ENCODE measurements around the gene MRPS35. TPM values are rescaled to one million over a fixed set of nuclear protein-coding genes. Genes with fewer than 3 reads are reported as not detected.

The MRPS35 gene
- total RNA-seq, 3 donors from 2014 or later: 37.7 to 64.1 (median 43.5) TPM

DNA sequence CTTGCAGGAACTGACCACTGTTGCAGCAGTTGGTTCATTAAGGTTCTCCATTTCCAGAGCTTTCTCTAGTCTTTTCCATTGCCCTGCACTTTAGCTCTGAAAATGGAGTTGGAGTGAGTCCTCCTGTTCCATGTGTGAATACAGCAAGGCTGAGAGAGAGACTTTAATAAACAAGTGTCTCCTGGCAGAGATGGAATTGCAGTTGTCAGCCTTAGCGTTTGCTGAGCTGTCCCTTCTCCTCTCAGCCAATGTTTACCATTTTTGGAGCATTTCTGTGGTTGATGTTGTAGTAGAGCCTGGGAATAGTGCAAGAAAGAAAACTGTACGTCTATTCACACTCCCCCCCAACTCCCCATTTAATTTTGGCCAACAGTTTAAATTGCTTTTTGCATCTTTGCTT lies 76.9 kb downstream of the MRPS35 start:
- Histone ChIP-seq H3K4me1 (no peaks in the 10 kb centered on the region), H3K4me3 (no peak overlapping the region), H3K36me3 (no peaks in the 10 kb centered on the region), H3K27me3 (no peaks in the 10 kb centered on the region), H3K27ac (no peak overlapping the region), H3K9me3 (no peaks in the 10 kb centered on the region)
- TF ChIP-seq POLR2A (IDR thresholded peaks at IDR 0.05) (no peak), POLR2AphosphoS5 (IDR thresholded peaks at IDR 0.05) (no peak)
- TF ChIP-seq, protein P1, sequence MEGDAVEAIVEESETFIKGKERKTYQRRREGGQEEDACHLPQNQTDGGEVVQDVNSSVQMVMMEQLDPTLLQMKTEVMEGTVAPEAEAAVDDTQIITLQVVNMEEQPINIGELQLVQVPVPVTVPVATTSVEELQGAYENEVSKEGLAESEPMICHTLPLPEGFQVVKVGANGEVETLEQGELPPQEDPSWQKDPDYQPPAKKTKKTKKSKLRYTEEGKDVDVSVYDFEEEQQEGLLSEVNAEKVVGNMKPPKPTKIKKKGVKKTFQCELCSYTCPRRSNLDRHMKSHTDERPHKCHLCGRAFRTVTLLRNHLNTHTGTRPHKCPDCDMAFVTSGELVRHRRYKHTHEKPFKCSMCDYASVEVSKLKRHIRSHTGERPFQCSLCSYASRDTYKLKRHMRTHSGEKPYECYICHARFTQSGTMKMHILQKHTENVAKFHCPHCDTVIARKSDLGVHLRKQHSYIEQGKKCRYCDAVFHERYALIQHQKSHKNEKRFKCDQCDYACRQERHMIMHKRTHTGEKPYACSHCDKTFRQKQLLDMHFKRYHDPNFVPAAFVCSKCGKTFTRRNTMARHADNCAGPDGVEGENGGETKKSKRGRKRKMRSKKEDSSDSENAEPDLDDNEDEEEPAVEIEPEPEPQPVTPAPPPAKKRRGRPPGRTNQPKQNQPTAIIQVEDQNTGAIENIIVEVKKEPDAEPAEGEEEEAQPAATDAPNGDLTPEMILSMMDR (IDR thresholded peaks at IDR 0.05): no peak
- no peak for DNase-seq (ENCODE audit: low spot score in 2 of 2)
- intact Hi-C loops (cut with DNase I; ENCODE audit: low total_unique reads): no loop called here

DNA sequence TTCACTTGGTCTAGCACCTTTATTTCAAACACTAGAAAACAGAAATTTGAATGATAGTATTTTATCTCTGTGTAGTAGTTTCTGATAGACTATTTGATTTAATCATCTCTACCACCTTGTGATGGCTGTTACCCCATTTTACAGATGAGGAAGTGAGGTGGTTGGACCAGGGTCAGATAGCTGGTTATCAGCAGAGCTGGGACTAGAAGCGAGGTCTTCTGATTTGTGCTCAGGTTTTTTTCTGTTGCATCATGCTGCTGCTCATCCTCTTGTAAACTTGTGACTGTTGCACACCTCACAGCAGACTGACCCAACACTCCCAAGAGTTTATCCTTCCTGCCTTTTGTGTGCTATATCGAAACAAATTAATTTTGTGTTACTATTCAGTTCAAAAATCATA lies 79.5 kb downstream of the MRPS35 start:
- Histone ChIP-seq H3K9me3 (no peaks in the 10 kb centered on the region), H3K4me3 (no peak overlapping the region), H3K27ac (no peak overlapping the region), H3K27me3 (no peaks in the 10 kb centered on the region), H3K36me3 (no peaks in the 10 kb centered on the region), H3K4me1 (no peaks in the 10 kb centered on the region)
- TF ChIP-seq, protein P1 (IDR thresholded peaks at IDR 0.05): no peak
- no peak for TF ChIP-seq POLR2A (IDR thresholded peaks at IDR 0.05)
- TF ChIP-seq POLR2AphosphoS5 (IDR thresholded peaks at IDR 0.05): no peak
- DNase-seq (ENCODE audit: low spot score in 2 of 2): no peak
- intact Hi-C loops (cut with DNase I; ENCODE audit: low total_unique reads): no loop called here

DNA sequence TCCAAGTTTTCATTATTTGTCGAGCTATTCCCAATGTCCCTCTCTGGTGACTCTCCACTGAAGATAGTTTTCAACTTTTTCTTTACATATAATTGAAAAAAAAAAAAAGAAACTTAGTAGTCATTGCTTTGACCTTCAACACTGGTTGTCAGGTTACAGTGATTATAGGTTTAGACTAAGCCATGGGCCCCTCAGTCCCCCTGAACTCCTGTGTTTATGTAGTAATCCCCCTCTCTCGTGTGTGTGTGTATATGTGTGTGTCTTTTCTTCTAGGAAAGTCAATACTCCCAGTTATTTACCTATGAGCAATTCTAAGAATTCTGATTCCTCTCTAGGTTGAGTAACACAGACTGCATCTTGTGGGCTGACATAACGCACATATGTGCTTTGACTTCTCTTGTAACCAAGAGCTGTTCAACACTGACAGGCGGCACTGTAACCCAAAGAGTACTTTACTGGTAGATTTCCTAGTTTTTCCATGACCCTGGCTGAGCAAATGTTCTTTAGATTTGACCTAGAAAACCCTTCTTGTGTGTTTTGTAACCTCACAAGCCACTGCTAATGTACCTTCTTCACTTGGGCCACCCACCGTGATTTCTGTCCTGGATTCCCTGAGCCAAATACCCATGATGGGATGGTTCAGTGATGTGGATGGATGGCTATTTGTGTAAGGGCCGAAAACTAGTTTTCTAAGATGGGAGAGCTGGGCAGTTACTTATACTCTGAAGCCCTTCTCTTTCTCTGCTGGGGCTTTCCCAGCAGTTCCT lies 84.4 kb downstream of the MRPS35 start:
- intact Hi-C loops (cut with DNase I; ENCODE audit: low total_unique reads): no loop called here
- Histone ChIP-seq H3K27ac (peak overlapping the region; percentile 5 to 7), H3K36me3 (no peaks in the 10 kb centered on the region), H3K4me1 (no peaks in the 10 kb centered on the region), H3K4me3 (no peak overlapping the region), H3K27me3 (no peaks in the 10 kb centered on the region), H3K9me3 (no peaks in the 10 kb centered on the region)
- no peak for TF ChIP-seq POLR2A (IDR thresholded peaks at IDR 0.05)
- TF ChIP-seq POLR2AphosphoS5 (IDR thresholded peaks at IDR 0.05): no peak
- TF ChIP-seq, protein P1 (IDR thresholded peaks at IDR 0.05): no peak
- no peak for DNase-seq (ENCODE audit: low spot score in 2 of 2)

DNA sequence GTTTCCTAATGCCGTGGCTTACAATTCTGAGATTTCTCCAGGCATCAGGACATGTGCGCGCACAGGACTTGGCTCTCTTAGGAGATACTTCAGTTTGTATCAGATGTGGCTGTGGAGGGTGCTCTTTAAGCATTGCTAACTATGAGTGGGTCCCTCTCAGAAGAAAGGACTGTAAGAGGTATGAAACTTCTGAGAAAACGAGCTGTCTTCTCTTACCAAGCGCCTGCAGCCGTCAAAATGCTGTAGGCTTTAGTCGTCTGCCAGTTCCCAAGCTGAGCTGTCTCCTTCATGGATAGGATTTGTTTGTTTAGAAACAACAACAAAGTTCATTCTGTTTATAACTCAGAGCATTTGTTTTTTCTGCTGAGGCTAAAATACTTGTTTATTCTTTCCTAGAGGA lies 85.5 kb downstream of the MRPS35 start:
- H3K9me3 ChIP-seq: no peaks in the 10 kb centered on the region
- no peaks in the 10 kb centered on the region for H3K27me3 ChIP-seq
- intact Hi-C loops (cut with DNase I; ENCODE audit: low total_unique reads): no loop called here
- DNase-seq (ENCODE audit: low spot score in 2 of 2): no peak
- peak overlapping the region; percentile 5 to 20 for H3K27ac ChIP-seq
- no peak for TF ChIP-seq POLR2A (IDR thresholded peaks at IDR 0.05)
- TF ChIP-seq, protein P1 (IDR thresholded peaks at IDR 0.05): no peak
- TF ChIP-seq POLR2AphosphoS5 (IDR thresholded peaks at IDR 0.05): no peak
- no peaks in the 10 kb centered on the region for H3K36me3 ChIP-seq
- no peak overlapping the region for H3K4me3 ChIP-seq
- H3K4me1 ChIP-seq: no peaks in the 10 kb centered on the region

DNA sequence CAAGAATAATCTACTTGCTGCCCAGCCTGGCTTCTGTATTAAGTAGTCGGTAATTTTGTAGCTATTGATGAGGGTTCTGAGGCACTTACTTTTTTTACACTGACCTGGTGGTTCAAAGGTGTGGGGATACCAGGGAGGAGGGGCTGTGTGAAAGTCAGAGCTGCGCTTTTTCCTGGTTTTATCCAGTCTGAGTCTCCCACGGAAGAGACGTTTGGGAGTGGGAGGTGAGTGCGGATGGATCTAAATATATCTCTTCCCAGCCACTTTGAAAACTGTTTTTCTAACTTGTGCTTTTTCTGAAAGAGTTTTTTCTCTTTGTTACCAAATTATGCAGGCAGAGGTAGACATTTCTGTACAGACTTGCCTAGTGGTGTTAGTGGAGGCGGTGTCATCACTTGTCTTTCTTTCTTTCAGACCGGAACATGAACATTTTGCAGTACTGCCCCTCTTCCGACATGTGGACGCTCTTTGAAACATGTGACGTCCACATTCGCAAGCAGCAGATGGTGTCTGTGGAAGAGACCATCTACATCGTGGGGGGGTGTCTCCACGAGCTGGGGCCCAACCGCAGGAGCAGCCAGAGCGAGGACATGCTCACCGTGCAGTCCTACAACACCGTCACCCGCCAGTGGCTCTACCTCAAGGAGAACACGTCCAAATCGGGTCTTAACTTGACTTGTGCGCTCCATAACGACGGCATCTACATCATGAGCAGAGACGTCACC lies 86.8 kb downstream of the MRPS35 start:
- Histone ChIP-seq H3K9me3 (no peaks in the 10 kb centered on the region), H3K4me1 (no peaks in the 10 kb centered on the region), H3K27me3 (no peaks in the 10 kb centered on the region), H3K36me3 (no peaks in the 10 kb centered on the region), H3K4me3 (no peak overlapping the region), H3K27ac (no peak overlapping the region)
- DNase-seq (ENCODE audit: low spot score in 2 of 2): no peak
- intact Hi-C loops (cut with DNase I; ENCODE audit: low total_unique reads): no loop called here
- TF ChIP-seq, protein P1 (IDR thresholded peaks at IDR 0.05): no peak
- TF ChIP-seq POLR2A (IDR thresholded peaks at IDR 0.05): no peak
- TF ChIP-seq POLR2AphosphoS5 (IDR thresholded peaks at IDR 0.05): no peak
